OCI-LY7 (cell line): Measurements from ENCODE around the gene TUBGCP6. TPM values are rescaled to one million over a fixed set of nuclear protein-coding genes. Genes with fewer than 3 reads are reported as not detected.

Source experiments
- BruUV-seq: library from RNA; stranded (reverse); fragments of 400-500 nt; replicated peaks from 2 replicates; lab custom pipeline; 2021; lab: Mats Ljungman, UMichigan
- CTCF ChIA-PET: fragments of 300-600 bp; sonication (Branson Sonifier 250); formaldehyde crosslinking; loops from one replicate; lab custom pipeline; 2022; ENCODE audit warnings: antibody characterized with exemption; ENCODE audit not compliant: unreplicated experiment; lab: Charles Lee
- POLR2A ChIA-PET: fragments of 300-600 bp; sonication (Branson Sonifier 250); formaldehyde crosslinking; loops from one replicate; lab custom pipeline; 2022; ENCODE audit warnings: antibody characterized with exemption; lab: Charles Lee
- DNase-seq: peaks from one replicate; pipeline ENCODE4 v3.0.0-alpha.2; 2015; ENCODE audit warnings: low spot score
- H2AFZ ChIP-seq: fragments of 200-600 bp; sonication (generic), shearing (Covaris generic); 2 replicates; pipeline ENCODE4 v1.6.1; 2014; ENCODE audit warnings: mild to moderate bottlenecking, antibody characterized with exemption, low read length, moderate library complexity
- H3K27ac ChIP-seq: fragments of 200-600 bp; sonication (generic); 2 replicates; pipeline ENCODE4 v1.5.1; 2014; ENCODE audit warnings: mixed run types, low read depth, mild to moderate bottlenecking, moderate library complexity, low read length, inconsistent platforms; ENCODE audit not compliant: poor library complexity, severe bottlenecking
- H3K36me3 ChIP-seq: fragments of 200-600 bp; sonication (generic); 2 replicates; pipeline ENCODE4 v1.6.1; 2014; ENCODE audit warnings: mild to moderate bottlenecking, antibody characterized with exemption, low read length, moderate library complexity, mixed read lengths; ENCODE audit not compliant: insufficient read depth
- H3K4me1 ChIP-seq: fragments of 200-600 bp; sonication (generic); 2 replicates; pipeline ENCODE4 v1.5.1; 2014; ENCODE audit warnings: mild to moderate bottlenecking, low read length; ENCODE audit not compliant: insufficient read depth, poor library complexity, severe bottlenecking
- H3K4me2 ChIP-seq: fragments of 200-600 bp; sonication (generic); 2 replicates; pipeline ENCODE4 v1.6.1; 2014; ENCODE audit warnings: mild to moderate bottlenecking, low read length
- H3K4me3 ChIP-seq: fragments of 200-600 bp; sonication (generic); 2 replicates; pipeline ENCODE4 v1.5.1; 2014; ENCODE audit warnings: mild to moderate bottlenecking, low read depth, low read length; ENCODE audit not compliant: poor library complexity, severe bottlenecking
- H3K79me2 ChIP-seq: fragments of 200-600 bp; sonication (generic); 2 replicates; pipeline ENCODE4 v1.6.1; 2016; ENCODE audit warnings: low read depth, mild to moderate bottlenecking, low read length, moderate library complexity, mixed read lengths; ENCODE audit not compliant: insufficient read depth
- H3K9me2 ChIP-seq: fragments of 200-600 bp; sonication (generic); 2 replicates; pipeline ENCODE4 v1.6.1; 2016; ENCODE audit warnings: mild to moderate bottlenecking, low read length, mixed read lengths; ENCODE audit not compliant: insufficient read depth
- H3K9me3 ChIP-seq: fragments of 200-600 bp; sonication (generic); 2 replicates; pipeline ENCODE4 v1.6.1; 2014; ENCODE audit warnings: mild to moderate bottlenecking, mixed run types, low read length, mixed read lengths
- H4K20me1 ChIP-seq: fragments of 200-600 bp; sonication (generic); 2 replicates; pipeline ENCODE4 v1.6.1; 2014; ENCODE audit warnings: mild to moderate bottlenecking, antibody characterized with exemption, low read length, moderate library complexity, mixed read lengths; ENCODE audit not compliant: insufficient read depth
- CTCF ChIP-seq: fragments of 200-600 bp; sonication (generic); conservative IDR thresholded peaks from 2 replicates; pipeline ENCODE4 v1.5.1; 2014; ENCODE audit warnings: mild to moderate bottlenecking, antibody characterized with exemption, low read length, moderate library complexity, mixed read lengths
- EZH2phosphoT487 ChIP-seq: fragments of 200-600 bp; sonication (generic); IDR thresholded peaks from 2 replicates; pipeline ENCODE4 v1.6.1; 2018; ENCODE audit warnings: low read depth, borderline replicate concordance, mild to moderate bottlenecking, mixed run types, antibody characterized with exemption, low read length, moderate library complexity, mixed read lengths
- intact Hi-C: fragments of 100-400 bp; cut with micrococcal nuclease; formaldehyde crosslinking; loops from one replicate; pipeline ENCODE4 v1.10.0; 2022; ENCODE audit not compliant: unreplicated experiment
- total RNA-seq, 2 experiments: library from RNA; depleted of rRNA in 1 of 2; stranded (reverse); fragments of >200 nt in 1 of 2; shearing (Covaris generic) in 1 of 2; gene quantifications; 2 replicates each; pipeline ENCODE4 v1.2.3, GENCODE V29; 2014 to 2022

TUBGCP6 gene
- total RNA-seq, 2 experiments from 2014 or later = 57.7 to 63.2 TPM

DNA sequence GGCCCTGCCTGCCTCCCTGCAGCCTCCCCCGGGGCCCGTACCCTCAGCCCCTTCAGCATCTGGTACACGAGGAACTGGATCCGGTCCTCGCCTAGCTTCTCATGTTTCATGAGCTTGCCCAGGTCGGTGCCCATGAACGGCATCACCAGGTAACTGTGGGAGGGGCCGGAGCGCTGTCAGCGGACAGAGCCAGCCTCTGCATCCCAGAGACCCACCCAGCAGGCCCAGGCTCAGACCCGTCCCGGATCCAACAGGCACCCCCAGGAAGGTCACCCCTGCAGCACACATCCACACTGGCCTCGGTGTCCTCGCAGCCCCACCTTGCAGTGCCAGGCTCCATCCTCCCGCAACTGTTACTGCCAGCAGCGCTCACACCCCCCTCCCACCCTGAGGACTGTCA lies 12.2 kb upstream of the TUBGCP6 start:
- Histone ChIP-seq H3K79me2 (peaks cover 15% of the 10 kb centered on the region), H3K4me3 (no peak overlapping the region), H4K20me1 (no peaks in the 10 kb centered on the region), H3K4me2 (no peak overlapping the region), H3K4me1 (peaks cover 10% of the 10 kb centered on the region), H2AFZ (no peak overlapping the region), H3K9me2 (no peaks in the 10 kb centered on the region), H3K36me3 (peaks cover 37% of the 10 kb centered on the region), H3K27ac (no peak overlapping the region), H3K9me3 (no peaks in the 10 kb centered on the region)
- intact Hi-C loops = no loop called here
- TF ChIP-seq EZH2phosphoT487 = no peak
- TF ChIP-seq CTCF = no peak
- ChIA-PET CTCF (no interaction called here), POLR2A (no interaction called here)
- BruUV-seq = no TSS peak
- DNase-seq = no peak

- H3K9me2 ChIP-seq = no peaks in the 10 kb centered on the region
- no TSS peak for BruUV-seq
- CTCF ChIA-PET = no interaction called here
- peaks cover 15% of the 10 kb centered on the region for H3K79me2 ChIP-seq
- POLR2A ChIA-PET = no interaction called here
- no peaks in the 10 kb centered on the region for H3K9me3 ChIP-seq
- H3K4me1 ChIP-seq = peaks cover 13% of the 10 kb centered on the region
- DNase-seq = no peak
- intact Hi-C loops = no loop called here
- H4K20me1 ChIP-seq = no peaks in the 10 kb centered on the region
- H3K4me3 ChIP-seq = no peak overlapping the region
- H3K27ac ChIP-seq = no peak overlapping the region
- H3K4me2 ChIP-seq = no peak overlapping the region
- no peak overlapping the region for H2AFZ ChIP-seq
- peaks cover 37% of the 10 kb centered on the region for H3K36me3 ChIP-seq
- TF ChIP-seq EZH2phosphoT487 (no peak), CTCF (no peak)
These were observed 11.5 kb upstream of the TUBGCP6 start for GRCh38 chr22:50256258-50256862.

DNA sequence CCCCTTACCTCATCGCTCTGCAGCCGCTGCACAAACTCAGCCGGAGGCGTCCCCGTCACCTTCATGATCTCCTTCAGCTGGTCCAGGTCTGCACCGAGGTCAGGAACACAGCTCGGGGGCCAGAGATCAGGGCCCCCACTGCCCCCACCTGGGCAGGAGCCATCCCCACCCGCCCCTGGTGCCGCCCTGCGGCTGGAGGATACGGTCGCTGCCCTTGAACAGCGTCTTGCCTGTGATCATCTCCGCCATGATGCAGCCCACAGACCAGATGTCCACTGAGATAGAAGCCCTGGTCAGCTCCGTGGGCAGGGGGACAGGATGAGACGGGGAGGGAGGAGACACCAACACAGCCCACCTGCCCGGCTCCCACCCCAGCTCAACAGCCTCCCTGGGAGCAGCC lies 10.8 kb upstream of the TUBGCP6 start:
- POLR2A ChIA-PET = interaction anchor here (0.6 kb wide), 1 partner anchor 196 kb away, joined by 3 read pairs; no protein-coding TSS in a partner anchor

More for the DNA sequence above, 10.8 kb upstream of the TUBGCP6 start:
- intact Hi-C loops = no loop called here
- no peak overlapping the region for H2AFZ ChIP-seq
- peaks cover 37% of the 10 kb centered on the region for H3K36me3 ChIP-seq
- peaks cover 14% of the 10 kb centered on the region for H3K4me1 ChIP-seq
- no peaks in the 10 kb centered on the region for H4K20me1 ChIP-seq
- H3K27ac ChIP-seq = no peak overlapping the region
- H3K79me2 ChIP-seq = peaks cover 11% of the 10 kb centered on the region
- no peaks in the 10 kb centered on the region for H3K9me3 ChIP-seq
- no peak overlapping the region for H3K4me3 ChIP-seq
- BruUV-seq = no TSS peak
- H3K9me2 ChIP-seq = no peaks in the 10 kb centered on the region
- CTCF ChIA-PET = no interaction called here
- no peak overlapping the region for H3K4me2 ChIP-seq
- TF ChIP-seq CTCF (no peak), EZH2phosphoT487 (no peak)
- no peak for DNase-seq
